NB4 (cell line): Measurements from ENCODE around the gene KRTAP2-4.

Experiments used
- MAX ChIP-seq: IDR thresholded peaks from 2 replicates; pipeline ENCODE4 v1.6.1; 2011; ENCODE audit warnings: low read depth, low read length
- MYC ChIP-seq: IDR thresholded peaks from 2 replicates; pipeline ENCODE4 v1.6.1; 2011; ENCODE audit warnings: low read depth, low read length
- POLR2A ChIP-seq: IDR thresholded peaks from 2 replicates; pipeline ENCODE4 v1.6.1; 2011; ENCODE audit warnings: mild to moderate bottlenecking; ENCODE audit not compliant: insufficient read length; ENCODE audit errors: extremely low read depth
- TF ChIP-seq, protein P1 (sequence below): IDR thresholded peaks from one replicate; pipeline ENCODE4 v1.5.1; 2012; ENCODE audit warnings: low read depth, low read length

DNA sequence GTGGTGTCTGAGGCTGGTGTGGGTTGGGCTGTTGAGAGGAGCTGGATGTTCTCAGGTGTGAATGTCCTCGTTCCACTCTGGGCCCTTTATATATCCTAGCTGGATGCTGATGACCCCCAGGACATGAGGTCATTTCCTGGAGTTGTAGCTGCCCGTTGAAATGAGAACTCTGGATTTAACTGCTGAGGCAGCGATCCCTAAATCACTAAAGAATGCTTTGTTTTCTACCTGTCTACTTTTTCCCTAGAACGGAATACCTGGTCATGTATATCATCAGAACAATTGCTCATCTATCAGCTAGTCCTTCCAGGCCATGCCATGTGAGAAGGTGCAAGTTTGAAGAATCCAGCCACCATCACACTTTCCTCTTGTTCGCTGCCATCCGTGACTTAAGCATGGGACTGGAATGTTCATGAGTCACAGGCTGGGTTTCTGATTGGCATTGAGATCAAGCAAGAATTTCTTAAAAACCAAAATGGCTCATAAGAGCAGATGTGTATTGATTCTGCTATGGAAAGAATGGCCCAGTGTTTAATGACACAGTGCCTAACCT lies 5.6 kb downstream of the KRTAP2-4 start, which contains the start of gene KRTAP2-3:
- TF ChIP-seq, protein P1, sequence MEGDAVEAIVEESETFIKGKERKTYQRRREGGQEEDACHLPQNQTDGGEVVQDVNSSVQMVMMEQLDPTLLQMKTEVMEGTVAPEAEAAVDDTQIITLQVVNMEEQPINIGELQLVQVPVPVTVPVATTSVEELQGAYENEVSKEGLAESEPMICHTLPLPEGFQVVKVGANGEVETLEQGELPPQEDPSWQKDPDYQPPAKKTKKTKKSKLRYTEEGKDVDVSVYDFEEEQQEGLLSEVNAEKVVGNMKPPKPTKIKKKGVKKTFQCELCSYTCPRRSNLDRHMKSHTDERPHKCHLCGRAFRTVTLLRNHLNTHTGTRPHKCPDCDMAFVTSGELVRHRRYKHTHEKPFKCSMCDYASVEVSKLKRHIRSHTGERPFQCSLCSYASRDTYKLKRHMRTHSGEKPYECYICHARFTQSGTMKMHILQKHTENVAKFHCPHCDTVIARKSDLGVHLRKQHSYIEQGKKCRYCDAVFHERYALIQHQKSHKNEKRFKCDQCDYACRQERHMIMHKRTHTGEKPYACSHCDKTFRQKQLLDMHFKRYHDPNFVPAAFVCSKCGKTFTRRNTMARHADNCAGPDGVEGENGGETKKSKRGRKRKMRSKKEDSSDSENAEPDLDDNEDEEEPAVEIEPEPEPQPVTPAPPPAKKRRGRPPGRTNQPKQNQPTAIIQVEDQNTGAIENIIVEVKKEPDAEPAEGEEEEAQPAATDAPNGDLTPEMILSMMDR = no peak
- TF ChIP-seq POLR2A (no peak), MYC (no peak), MAX (no peak)
